SK-N-SH (cell line): ENCODE data around the gene PHACTR3.

ENCODE experiments used
- ELF1 ChIP-seq: IDR thresholded peaks from 2 replicates; pipeline ENCODE4 v1.4.0; 2012
- RCOR1 ChIP-seq: fragments of 150-350 bp; IDR thresholded peaks from 2 replicates; pipeline ENCODE4 v1.6.1; 2017; ENCODE audit warnings: antibody characterized with exemption, low read length
- SIN3A ChIP-seq: IDR thresholded peaks from 2 replicates; pipeline ENCODE4 v1.6.1; 2012; ENCODE audit warnings: low read depth, mild to moderate bottlenecking, low read length, moderate library complexity, borderline replicate concordance
- SMC3 ChIP-seq: IDR thresholded peaks from 2 replicates; pipeline ENCODE4 v1.6.1; 2012; ENCODE audit warnings: low read depth, low read length, improper control_type of control experiment
- TAF1 ChIP-seq: IDR thresholded peaks from 2 replicates; pipeline ENCODE4 v1.6.1; 2012; ENCODE audit warnings: low read depth, mild to moderate bottlenecking, low read length, moderate library complexity, borderline replicate concordance
- TEAD4 ChIP-seq: IDR thresholded peaks from 2 replicates; pipeline ENCODE4 v1.4.0; 2012; ENCODE audit warnings: mild to moderate bottlenecking, borderline replicate concordance; ENCODE audit not compliant: insufficient read depth
- TF ChIP-seq, protein P1 (sequence below): fragments of 200-600 bp; sonication (generic); IDR thresholded peaks from 2 replicates; pipeline ENCODE4 v1.6.1; 2017; ENCODE audit warnings: antibody characterized with exemption, mild to moderate bottlenecking, moderate library complexity

DNA sequence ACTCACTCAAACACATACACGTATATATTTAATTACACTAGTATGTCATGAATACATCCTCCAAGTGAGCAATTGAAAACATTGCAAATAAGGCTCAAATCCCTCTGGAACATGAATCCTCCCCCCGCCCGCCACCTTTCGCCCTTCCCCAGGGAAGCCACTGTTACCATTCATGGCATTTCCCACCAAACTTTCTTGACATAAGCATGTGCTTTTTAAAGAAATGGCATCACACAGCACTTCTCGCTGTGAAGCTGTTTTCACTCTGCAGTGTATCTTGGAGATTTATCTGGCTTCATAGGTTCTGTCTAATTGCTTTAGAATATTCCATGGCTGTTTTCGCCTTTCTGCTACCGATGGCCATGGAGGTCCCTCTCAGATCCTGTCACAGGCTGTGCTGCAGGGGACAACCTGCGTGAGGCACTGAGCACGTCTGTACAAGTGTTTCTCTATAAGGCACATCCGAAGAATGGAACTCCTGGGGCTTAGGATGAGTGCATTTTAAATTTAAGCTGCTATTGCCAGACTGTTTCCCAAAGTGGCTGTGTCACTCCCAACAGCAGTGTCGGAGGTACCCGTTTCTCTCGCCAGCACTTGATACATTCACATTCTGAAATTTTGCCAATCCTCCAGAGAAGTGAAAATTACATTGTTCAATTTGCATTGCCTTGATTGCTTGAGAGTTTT lies 22.2 kb upstream of the PHACTR3 start:
- TF ChIP-seq TEAD4 (no peak), TAF1 (no peak), ELF1 (no peak), RCOR1 (no peak), SIN3A (no peak), SMC3 (no peak)
- TF ChIP-seq, protein P1, sequence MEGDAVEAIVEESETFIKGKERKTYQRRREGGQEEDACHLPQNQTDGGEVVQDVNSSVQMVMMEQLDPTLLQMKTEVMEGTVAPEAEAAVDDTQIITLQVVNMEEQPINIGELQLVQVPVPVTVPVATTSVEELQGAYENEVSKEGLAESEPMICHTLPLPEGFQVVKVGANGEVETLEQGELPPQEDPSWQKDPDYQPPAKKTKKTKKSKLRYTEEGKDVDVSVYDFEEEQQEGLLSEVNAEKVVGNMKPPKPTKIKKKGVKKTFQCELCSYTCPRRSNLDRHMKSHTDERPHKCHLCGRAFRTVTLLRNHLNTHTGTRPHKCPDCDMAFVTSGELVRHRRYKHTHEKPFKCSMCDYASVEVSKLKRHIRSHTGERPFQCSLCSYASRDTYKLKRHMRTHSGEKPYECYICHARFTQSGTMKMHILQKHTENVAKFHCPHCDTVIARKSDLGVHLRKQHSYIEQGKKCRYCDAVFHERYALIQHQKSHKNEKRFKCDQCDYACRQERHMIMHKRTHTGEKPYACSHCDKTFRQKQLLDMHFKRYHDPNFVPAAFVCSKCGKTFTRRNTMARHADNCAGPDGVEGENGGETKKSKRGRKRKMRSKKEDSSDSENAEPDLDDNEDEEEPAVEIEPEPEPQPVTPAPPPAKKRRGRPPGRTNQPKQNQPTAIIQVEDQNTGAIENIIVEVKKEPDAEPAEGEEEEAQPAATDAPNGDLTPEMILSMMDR, result no peak
